Measurements from ENCODE around the gene TOR1AIP1. TPM values are rescaled to one million over a fixed set of nuclear protein-coding genes. Genes with fewer than 3 reads are reported as not detected.

Gene TOR1AIP1
- total RNA-seq, 2 experiments from 2014 or later = 67.7 to 71.0 TPM

DNA sequence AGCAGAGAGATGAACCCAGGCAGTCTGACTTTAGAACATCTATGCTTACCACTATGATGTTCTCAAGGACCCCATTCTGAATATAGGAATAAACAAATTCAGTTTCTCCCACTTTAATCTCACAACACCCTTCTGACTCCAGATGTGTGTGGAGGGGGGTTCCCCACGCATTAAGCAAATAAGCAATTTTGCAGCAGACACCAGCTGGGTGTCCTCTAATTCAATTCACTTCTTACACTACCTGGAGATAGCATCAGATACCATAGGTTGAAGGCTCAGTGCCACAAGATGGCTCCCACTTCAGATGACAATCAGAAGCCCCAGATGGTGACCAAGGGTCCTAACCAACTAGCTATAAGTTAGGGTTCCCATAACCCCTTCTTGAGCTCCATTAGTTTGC, 42.2 kb downstream of the TOR1AIP1 start:
- ChIA-PET POLR2A (interaction anchor here (2.1 kb wide), 1 partner anchor 30 kb away, joined by 6 read pairs; no protein-coding TSS in a partner anchor), CTCF (no interaction called here)
- Mint-ChIP-seq H3K9me3 (ENCODE audit: insufficient read depth) (no peaks in the 10 kb centered on the region), H3K27me3 (ENCODE audit: low read depth) (no peaks in the 10 kb centered on the region), H3K27ac (no peak overlapping the region), H3K4me3 (no peak overlapping the region), H3K36me3 (ENCODE audit: low read depth) (peaks cover 20% of the 10 kb centered on the region), H3K4me1 (ENCODE audit: low read depth) (no peaks in the 10 kb centered on the region)
- DNase-seq = no peak
- no peak for ATAC-seq

- H3K36me3 Mint-ChIP-seq (ENCODE audit: low read depth) = peaks cover 12% of the 10 kb centered on the region
- ATAC-seq (no peak), DNase-seq (no peak)
- H3K27ac Mint-ChIP-seq = no peak overlapping the region
- no peak overlapping the region for H3K4me3 Mint-ChIP-seq
- ChIA-PET CTCF (interaction anchor here (0.6 kb wide), 1 partner anchor 15 kb away, joined by 3 read pairs; no protein-coding TSS in a partner anchor), POLR2A (interaction anchor here (2.1 kb wide), 1 partner anchor 29 kb away, joined by 6 read pairs; no protein-coding TSS in a partner anchor)
- no peaks in the 10 kb centered on the region for H3K4me1 Mint-ChIP-seq (ENCODE audit: low read depth)
- no peaks in the 10 kb centered on the region for H3K9me3 Mint-ChIP-seq (ENCODE audit: insufficient read depth)
- peaks cover 2% of the 10 kb centered on the region for H3K27me3 Mint-ChIP-seq (ENCODE audit: low read depth)
These were observed 43.2 kb downstream of the TOR1AIP1 start for GRCh38 chr1:179925302-179925701.

- no peak overlapping the region for H3K27ac Mint-ChIP-seq
- H3K36me3 Mint-ChIP-seq (ENCODE audit: low read depth) = peaks cover 9% of the 10 kb centered on the region
- no peak for DNase-seq
- POLR2A ChIA-PET = interaction anchor here (0.6 to 2.1 kb wide), 3 partner anchors 26 to 28 kb away, joined by 3 to 6 read pairs (median 5); partner anchors contain the start of gene CEP350
- no peak overlapping the region for H3K4me3 Mint-ChIP-seq
- no peak for ATAC-seq
- H3K9me3 Mint-ChIP-seq (ENCODE audit: insufficient read depth) = no peaks in the 10 kb centered on the region
- no peaks in the 10 kb centered on the region for H3K4me1 Mint-ChIP-seq (ENCODE audit: low read depth)
- peaks cover 7% of the 10 kb centered on the region for H3K27me3 Mint-ChIP-seq (ENCODE audit: low read depth)
- CTCF ChIA-PET = interaction anchor here (0.6 kb wide), 1 partner anchor 16 kb away, joined by 3 read pairs; no protein-coding TSS in a partner anchor
These were observed 44.1 kb downstream of the TOR1AIP1 start for GRCh38 chr1:179925922-179926849.

DNA sequence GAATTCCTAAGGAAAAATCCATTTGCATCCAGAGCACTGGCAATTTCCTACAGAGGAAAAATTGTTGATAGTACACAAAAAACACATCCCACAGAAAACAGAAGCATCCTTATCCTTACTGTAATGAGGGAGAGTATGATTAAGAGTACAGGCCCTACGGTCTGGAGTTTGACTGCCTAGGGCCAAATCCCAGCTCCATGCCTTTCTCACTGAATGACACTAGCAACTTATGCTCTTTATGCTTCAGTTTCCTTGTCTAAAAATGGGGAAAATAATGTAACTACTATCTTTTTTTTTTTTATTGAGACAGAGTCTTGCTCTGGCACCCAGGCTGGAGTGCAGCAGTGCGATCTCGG, 44.7 kb downstream of the TOR1AIP1 start:
- POLR2A ChIA-PET = interaction anchor here (0.6 to 1.8 kb wide), 2 partner anchors 27 to 28 kb away, joined by 3 to 5 read pairs; partner anchors contain the start of gene CEP350
- no peak for ATAC-seq

DNA sequence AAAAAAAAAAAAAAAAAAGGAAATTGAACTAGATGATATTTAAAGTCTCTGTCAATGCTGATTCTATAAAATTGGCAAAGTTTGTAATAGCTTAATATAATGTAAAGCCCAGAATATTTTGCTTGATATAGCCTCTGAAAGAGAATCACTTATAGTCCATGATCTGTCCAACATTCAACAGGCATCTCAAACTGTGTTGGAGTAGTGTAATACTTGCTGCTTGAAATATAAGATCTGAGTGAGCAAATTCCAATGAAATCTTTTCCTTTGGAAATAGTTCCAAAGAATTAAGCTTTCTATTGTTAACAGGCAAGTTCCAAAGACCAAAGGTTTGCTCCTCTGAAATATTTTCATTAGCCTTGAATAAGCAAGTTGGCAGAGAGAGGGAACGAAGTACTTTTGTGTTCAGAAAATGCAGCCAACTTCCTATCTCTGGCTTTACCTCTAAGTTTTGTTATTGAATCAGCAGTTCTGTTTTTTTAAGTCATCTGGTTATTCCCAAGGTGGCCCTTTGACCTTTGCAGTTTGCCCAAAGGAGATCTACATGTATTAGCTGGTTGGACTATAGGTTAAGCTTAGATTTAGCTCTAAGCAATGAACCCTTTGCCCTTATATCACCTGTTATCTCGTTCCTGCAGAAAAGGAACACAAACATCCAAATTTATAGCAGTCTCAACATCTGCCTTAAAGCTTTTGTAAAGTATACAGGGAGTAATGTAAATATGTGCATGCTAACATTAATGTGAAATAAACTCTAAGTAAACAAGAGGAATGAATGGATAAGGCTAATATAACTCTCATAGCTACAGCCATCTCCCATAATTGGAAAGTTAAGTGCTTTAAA, 48.1 kb downstream of the TOR1AIP1 start:
- no peak overlapping the region for H3K4me3 Mint-ChIP-seq
- POLR2A ChIA-PET = interaction anchor here (0.6 kb wide), 1 partner anchor 873 kb away, joined by 3 read pairs; no protein-coding TSS in a partner anchor
- H3K4me1 Mint-ChIP-seq (ENCODE audit: low read depth) = no peaks in the 10 kb centered on the region
- CTCF ChIA-PET = interaction anchor here (1.2 kb wide), 1 partner anchor 13 kb away, joined by 5 read pairs; no protein-coding TSS in a partner anchor
- H3K9me3 Mint-ChIP-seq (ENCODE audit: insufficient read depth) = no peaks in the 10 kb centered on the region
- H3K27ac Mint-ChIP-seq = no peak overlapping the region
- DNase-seq (no peak), ATAC-seq (no peak)
- H3K36me3 Mint-ChIP-seq (ENCODE audit: low read depth) = peaks cover 2% of the 10 kb centered on the region
- peaks cover 22% of the 10 kb centered on the region for H3K27me3 Mint-ChIP-seq (ENCODE audit: low read depth)

More for the DNA sequence above, 44.7 kb downstream of the TOR1AIP1 start:
- Mint-ChIP-seq H3K4me3 (no peak overlapping the region), H3K27ac (no peak overlapping the region), H3K27me3 (ENCODE audit: low read depth) (peaks cover 7% of the 10 kb centered on the region), H3K36me3 (ENCODE audit: low read depth) (peaks cover 3% of the 10 kb centered on the region), H3K4me1 (ENCODE audit: low read depth) (no peaks in the 10 kb centered on the region), H3K9me3 (ENCODE audit: insufficient read depth) (no peaks in the 10 kb centered on the region)
- DNase-seq = no peak
- CTCF ChIA-PET = no interaction called here

- Mint-ChIP-seq H3K36me3 (ENCODE audit: low read depth) (no peaks in the 10 kb centered on the region), H3K4me3 (no peak overlapping the region), H3K27me3 (ENCODE audit: low read depth) (peaks cover 22% of the 10 kb centered on the region), H3K4me1 (ENCODE audit: low read depth) (no peaks in the 10 kb centered on the region), H3K27ac (no peak overlapping the region), H3K9me3 (ENCODE audit: insufficient read depth) (no peaks in the 10 kb centered on the region)
- ATAC-seq (no peak), DNase-seq (no peak)
- POLR2A ChIA-PET = no interaction called here
- CTCF ChIA-PET = interaction anchor here (1.2 kb wide), 1 partner anchor 12 kb away, joined by 5 read pairs; no protein-coding TSS in a partner anchor
These were observed 48.8 kb downstream of the TOR1AIP1 start for GRCh38 chr1:179930867-179931266.

DNA sequence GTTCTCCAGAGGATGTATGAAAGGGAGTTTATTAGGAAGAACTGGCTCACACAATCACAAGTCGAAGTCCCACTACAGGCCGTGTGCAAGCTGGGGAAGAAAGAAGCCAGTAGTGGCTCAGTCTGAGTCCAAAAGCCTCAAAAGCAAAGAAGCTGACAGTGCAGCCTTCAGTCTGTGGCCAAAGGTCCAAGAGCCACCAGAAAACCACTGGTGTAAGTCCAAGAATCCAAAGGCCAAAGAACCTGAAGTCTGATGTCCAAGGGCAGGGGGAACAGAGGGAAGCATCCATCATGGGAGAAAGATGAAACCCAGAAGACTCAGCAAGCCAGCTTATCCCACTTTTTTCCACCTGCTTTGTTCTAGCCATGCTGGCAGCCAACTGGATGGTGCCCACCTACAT, 51.1 kb downstream of the TOR1AIP1 start:
- peaks cover 36% of the 10 kb centered on the region for H3K27me3 Mint-ChIP-seq (ENCODE audit: low read depth)
- POLR2A ChIA-PET = no interaction called here
- no peak for ATAC-seq

DNA sequence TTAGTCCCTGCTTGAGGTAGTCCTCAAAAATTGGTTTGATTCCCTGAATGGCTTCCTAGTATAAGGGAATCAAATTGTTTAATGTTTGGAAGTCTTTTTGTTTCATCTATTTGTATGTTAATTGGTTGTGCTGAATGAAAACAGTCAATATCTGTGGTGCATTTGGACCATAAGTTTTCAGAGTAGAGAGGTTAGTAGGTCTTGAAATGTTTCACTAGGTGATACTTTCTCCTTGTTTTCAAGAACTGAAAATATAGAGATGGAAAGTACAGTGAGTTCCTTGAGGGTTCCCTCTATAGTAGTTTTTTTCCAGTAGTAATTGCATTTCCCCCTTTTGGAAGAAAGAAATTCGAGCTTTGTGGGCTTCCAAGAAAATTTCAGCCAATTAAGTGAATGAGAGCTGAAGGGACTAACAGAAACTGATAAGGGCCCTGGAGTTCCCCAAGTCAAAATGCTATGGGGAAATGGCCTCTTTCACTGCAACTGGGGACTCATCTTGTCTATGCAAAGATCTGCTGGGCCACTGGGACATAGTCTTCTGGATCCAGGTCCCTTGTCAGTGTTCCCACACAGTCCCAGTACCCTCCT, 53.9 kb downstream of the TOR1AIP1 start:
- ChIA-PET POLR2A (no interaction called here), CTCF (no interaction called here)
- ATAC-seq = no peak

More for the DNA sequence above, 51.1 kb downstream of the TOR1AIP1 start:
- Mint-ChIP-seq H3K4me1 (ENCODE audit: low read depth) (no peaks in the 10 kb centered on the region), H3K36me3 (ENCODE audit: low read depth) (no peaks in the 10 kb centered on the region), H3K27ac (no peak overlapping the region), H3K4me3 (no peak overlapping the region), H3K9me3 (ENCODE audit: insufficient read depth) (no peaks in the 10 kb centered on the region)
- CTCF ChIA-PET = interaction anchor here (1.4 kb wide), 1 partner anchor 13 kb away, joined by 3 read pairs; no protein-coding TSS in a partner anchor
- DNase-seq = no peak

DNA sequence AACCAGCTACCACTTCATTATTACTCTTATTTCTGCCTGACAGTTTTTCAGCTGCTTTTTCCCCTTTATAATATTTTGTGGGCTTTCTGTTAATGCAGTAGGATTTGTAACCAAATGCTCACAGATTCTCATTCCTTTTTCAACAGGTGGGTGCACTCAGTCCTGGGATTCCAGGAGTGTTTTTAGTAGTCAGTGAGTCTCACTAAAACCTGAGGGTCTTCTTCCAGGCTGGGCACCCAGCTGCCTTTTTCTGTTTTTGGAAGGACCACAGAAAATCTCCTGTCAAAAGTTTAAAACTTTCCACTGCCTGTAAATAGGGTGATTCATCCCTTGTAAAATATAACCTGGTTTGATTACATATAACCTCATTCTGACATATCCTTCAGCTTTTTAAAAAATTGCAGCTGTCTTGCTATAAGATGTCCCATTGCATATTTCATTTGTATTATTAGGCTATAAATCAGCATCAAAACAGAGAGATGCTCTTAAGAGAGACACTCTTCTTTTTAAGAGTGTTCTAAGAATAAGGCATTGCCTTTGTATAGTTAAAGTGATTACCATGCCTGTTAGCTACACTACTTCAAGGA, 55.7 kb downstream of the TOR1AIP1 start:
- no peaks in the 10 kb centered on the region for H3K36me3 Mint-ChIP-seq (ENCODE audit: low read depth)
- ChIA-PET CTCF (interaction anchor here (0.8 to 2.0 kb wide), 3 partner anchors 9 to 155 kb away, joined by 3 to 7 read pairs (median 5); partner anchors contain the start of gene CEP350), POLR2A (interaction anchor here (0.6 to 0.8 kb wide), 2 partner anchors 8 to 29 kb away, joined by 4 read pairs; no protein-coding TSS in a partner anchor)
- no peaks in the 10 kb centered on the region for H3K9me3 Mint-ChIP-seq (ENCODE audit: insufficient read depth)
- DNase-seq (no peak), ATAC-seq (no peak)
- H3K27ac Mint-ChIP-seq = no peak overlapping the region
- H3K27me3 Mint-ChIP-seq (ENCODE audit: low read depth) = peaks cover 36% of the 10 kb centered on the region
- no peak overlapping the region for H3K4me3 Mint-ChIP-seq
- peaks cover 2% of the 10 kb centered on the region for H3K4me1 Mint-ChIP-seq (ENCODE audit: low read depth)

More for the DNA sequence above, 53.9 kb downstream of the TOR1AIP1 start:
- no peaks in the 10 kb centered on the region for H3K36me3 Mint-ChIP-seq (ENCODE audit: low read depth)
- DNase-seq = no peak
- no peak overlapping the region for H3K27ac Mint-ChIP-seq
- H3K27me3 Mint-ChIP-seq (ENCODE audit: low read depth) = peaks cover 38% of the 10 kb centered on the region
- no peaks in the 10 kb centered on the region for H3K9me3 Mint-ChIP-seq (ENCODE audit: insufficient read depth)
- H3K4me1 Mint-ChIP-seq (ENCODE audit: low read depth) = no peaks in the 10 kb centered on the region
- no peak overlapping the region for H3K4me3 Mint-ChIP-seq

GRCh38 chr1:179938752-179939151, 56.7 kb downstream of the TOR1AIP1 start:
- Mint-ChIP-seq H3K27me3 (ENCODE audit: low read depth) (peaks cover 28% of the 10 kb centered on the region), H3K4me3 (no peak overlapping the region), H3K4me1 (ENCODE audit: low read depth) (peaks cover 3% of the 10 kb centered on the region), H3K36me3 (ENCODE audit: low read depth) (no peaks in the 10 kb centered on the region), H3K27ac (no peak overlapping the region), H3K9me3 (ENCODE audit: insufficient read depth) (no peaks in the 10 kb centered on the region)
- DNase-seq = no peak
- no peak for ATAC-seq
- CTCF ChIA-PET = interaction anchor here (1.6 to 2.0 kb wide), 2 partner anchors 10 to 15 kb away, joined by 5 to 7 read pairs; partner anchors contain the start of gene CEP350
- POLR2A ChIA-PET = no interaction called here

DNA sequence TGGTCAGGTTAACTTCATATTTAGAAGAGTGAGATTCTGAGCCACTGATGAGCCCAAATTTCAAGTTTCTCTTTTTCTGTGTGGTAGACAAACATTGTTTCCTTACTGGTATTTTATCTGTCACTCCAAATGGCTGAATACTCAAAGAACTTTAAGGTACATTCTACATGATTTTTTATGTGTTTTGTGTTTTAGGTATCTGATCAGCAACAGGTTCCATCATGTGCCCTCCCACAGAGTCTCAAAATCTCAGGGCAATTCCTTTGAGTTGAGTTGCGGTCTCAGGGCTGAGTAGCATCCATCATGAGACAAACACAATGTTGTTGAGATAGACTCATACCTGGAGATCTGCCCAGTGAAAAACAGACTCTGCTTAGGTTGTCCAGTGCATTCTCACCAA, 57.9 kb downstream of the TOR1AIP1 start:
- H3K4me3 Mint-ChIP-seq = no peak overlapping the region
- ATAC-seq = no peak
- CTCF ChIA-PET = interaction anchor here (1.3 kb wide), 1 partner anchor 57 kb away, joined by 3 read pairs; the partner anchor contains the start of gene TOR1AIP1
- H3K9me3 Mint-ChIP-seq (ENCODE audit: insufficient read depth) = no peaks in the 10 kb centered on the region
- H3K27ac Mint-ChIP-seq = no peak overlapping the region
- peaks cover 3% of the 10 kb centered on the region for H3K4me1 Mint-ChIP-seq (ENCODE audit: low read depth)
- peaks cover 23% of the 10 kb centered on the region for H3K27me3 Mint-ChIP-seq (ENCODE audit: low read depth)
- H3K36me3 Mint-ChIP-seq (ENCODE audit: low read depth) = no peaks in the 10 kb centered on the region
- POLR2A ChIA-PET = no interaction called here
- no peak for DNase-seq

Measured in activated CD8-positive, alpha-beta T cell treated with anti-CD3 and anti-CD28 coated beads, Interleukin-2, amount 10 ng/mL, durations not matched to agents 7 days and 5 days (primary cell).